ENCODE measurements around the gene ITPR2.

The ITPR2 gene

DNA sequence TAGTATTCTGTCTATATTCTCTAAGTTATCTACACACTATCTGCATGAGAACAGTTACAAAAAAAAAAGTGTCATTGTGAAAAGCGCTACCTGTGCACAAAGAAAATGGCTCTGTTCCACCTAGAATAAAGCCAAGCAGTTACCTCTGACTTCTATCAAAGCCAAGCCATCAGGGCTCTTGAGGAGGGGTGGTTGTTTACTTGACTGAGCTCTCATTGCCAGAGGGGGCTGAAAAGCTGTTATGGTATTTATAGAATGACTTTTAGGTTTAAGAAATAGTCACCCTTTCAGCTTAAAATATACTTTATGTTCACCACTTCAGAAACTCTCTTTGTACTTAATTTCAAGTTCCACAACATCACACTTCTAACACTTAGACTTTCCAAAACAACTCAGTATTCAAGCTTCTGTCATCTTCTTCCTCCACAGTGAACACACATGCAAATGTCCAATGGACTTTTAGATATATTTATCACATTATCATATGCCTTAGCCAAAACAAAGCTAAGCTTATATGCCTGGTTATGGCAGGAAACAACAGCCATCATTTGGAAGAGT lies 7.5 kb downstream of the ITPR2 start:
- no peak for DNase-seq (ENCODE audit: extremely low read depth in 1 of 2, low read depth in 1 of 2)

DNA sequence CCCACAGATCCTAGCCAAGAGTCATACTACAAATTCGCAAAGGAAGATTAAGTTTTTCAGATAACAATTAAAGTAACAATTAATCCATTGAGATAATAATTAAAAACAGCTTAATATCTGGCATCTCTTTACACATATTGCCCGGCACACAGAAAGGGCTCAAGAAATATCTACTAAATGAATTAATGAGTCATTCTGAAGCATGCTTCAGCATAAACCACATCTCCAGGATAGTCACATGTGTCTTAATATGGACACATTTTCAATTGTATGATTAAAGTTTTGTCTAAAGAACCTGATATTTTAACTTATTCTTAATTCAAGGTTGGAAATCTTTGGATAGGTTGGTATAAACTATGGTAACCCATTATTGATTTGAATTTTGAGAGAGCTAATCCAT lies 9.6 kb downstream of the ITPR2 start:
- DNase-seq (ENCODE audit: extremely low read depth in 1 of 2, low read depth in 1 of 2) = no peak

DNA sequence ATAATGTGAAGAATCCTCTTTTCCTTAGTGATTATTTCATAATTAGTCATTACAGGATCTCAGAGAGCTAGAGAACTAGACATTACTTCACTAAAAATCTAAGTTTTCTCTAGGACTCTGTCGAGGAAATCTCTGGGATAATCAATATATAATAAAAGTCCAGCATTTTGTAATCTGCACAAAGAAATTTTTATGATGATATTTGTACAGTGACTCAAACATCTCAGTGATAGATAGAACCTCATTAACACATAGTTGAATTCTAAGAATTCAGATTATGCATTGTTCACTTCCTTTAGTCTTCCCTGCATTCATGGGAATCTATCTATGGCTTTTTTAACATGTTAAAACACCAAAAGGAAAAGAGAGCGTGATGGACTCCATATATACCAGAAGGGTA lies 11.0 kb downstream of the ITPR2 start:
- DNase-seq (ENCODE audit: extremely low read depth in 1 of 2, low read depth in 1 of 2) = no peak

DNA sequence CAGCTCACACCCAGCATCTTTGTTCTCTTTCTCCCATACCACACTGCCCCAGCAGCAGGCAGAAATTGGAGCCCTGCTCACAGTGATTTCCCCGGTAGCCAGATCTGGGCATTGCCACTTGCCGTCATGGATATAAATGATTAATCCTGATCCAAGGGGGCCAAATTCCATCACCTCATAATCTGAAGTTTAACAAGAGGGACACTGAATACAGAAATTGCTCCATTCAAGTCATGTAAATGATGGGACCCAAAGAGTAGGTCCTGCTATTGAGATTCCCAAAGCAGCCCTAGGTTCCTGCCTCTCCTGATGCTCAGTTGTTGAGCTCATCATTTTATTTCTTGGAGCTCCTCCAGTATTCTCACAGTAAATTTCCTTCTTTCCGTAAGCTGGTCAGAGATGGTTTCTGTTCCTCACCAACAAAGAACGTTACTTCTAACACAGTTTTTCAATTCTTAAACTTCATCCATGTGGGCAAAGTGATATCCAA lies 11.7 kb downstream of the ITPR2 start:
- DNase-seq (ENCODE audit: extremely low read depth in 1 of 2, low read depth in 1 of 2) = no peak

DNA sequence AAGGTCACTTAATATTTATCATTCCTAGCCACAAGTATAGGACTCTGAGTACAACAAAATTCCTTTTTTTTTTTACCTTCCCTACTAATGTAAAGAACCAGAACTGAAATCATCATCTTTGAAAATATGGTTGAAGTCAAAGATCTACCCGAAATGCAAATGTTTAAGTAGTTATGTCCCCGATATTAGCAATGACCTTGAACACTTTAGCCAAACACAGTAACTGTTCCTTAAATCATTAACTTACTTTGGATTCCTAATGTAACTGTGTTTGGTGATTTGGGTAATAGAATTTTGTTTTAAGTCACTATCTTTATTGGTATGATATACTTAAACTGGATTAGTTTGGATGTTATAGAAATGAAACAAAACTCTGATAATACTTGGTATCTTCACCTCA lies 14.4 kb downstream of the ITPR2 start:
- no peak for DNase-seq (ENCODE audit: extremely low read depth in 1 of 2, low read depth in 1 of 2)

DNA sequence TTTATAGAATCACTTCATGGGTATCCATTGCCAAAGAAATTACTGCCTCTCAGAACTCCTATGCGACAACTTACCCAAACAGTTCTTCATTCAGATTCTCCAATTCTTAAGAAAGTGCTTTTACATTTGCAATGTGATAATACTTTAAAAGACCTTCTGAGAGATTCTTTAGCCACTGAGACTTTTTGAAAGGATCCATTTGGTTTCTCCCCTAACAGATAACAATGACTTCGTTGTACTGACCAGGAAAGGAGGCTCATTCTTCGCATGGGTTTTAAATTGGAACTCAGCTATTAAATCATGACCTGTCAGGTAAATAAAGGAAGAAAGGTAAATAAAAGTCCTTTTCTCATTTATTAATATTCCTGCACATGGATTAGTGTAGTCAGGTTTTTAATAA lies 14.8 kb downstream of the ITPR2 start:
- no peak for DNase-seq (ENCODE audit: extremely low read depth in 1 of 2, low read depth in 1 of 2)

DNA sequence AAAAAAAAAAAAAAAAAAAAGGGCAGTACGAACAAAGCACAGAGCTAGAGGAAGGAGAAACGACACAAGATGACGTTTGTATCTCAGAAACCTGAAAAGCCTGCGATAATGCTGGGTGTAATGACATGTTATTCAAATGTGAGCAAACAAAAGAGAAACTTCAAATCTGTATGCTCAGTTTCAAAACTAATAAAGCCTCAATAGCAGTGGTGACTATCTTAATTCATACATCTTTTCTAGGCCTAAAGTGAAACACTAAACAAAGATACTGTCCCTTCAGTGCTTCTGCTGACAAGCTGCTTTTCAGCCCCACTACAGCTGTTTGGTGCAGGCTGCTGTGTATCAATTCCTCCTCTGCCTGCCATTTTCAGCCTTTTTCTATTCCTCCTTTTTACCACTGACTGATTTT lies 15.8 kb downstream of the ITPR2 start:
- DNase-seq (ENCODE audit: extremely low read depth in 1 of 2, low read depth in 1 of 2) = no peak

DNA sequence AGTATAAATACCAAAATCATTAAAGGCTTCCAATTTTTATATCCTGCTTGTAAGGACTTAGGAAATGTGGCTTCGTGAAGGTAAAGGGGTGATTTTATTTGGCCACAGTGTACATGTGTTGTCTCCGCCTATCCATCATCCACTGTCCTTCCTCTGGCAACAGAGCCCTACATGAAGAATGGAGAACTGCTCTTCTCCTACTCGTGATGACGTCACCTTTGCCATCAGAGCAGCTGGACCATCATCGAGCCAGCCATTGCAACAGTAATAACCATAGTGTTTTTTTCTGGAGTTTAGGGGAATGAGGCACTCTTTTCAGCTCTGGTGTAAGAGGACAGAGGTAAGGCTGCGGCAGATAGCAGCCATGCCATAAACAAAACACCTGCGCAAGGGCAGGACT lies 19.2 kb downstream of the ITPR2 start:
- no peak for DNase-seq (ENCODE audit: extremely low read depth in 1 of 2, low read depth in 1 of 2)

DNA sequence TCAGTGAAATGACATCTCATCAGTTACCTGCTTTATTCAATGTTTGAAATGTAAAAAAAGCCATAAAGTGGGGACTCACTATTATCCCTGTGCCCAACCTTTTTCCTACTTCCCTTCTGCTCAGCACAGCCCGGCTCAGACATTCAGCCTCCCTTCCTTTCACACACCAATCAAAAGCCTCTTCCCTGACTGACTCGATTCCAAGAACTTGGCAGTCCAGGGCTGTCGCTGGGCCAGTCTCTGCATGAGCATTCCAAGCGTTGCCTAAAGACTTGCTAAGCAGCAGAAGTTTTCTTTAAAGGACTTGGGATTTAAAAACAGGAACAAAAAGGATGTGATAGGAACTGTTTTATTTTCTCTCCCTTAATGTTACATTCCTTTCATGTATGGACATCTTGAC lies 22.7 kb downstream of the ITPR2 start:
- no peak for DNase-seq (ENCODE audit: extremely low read depth in 1 of 2, low read depth in 1 of 2)

DNA sequence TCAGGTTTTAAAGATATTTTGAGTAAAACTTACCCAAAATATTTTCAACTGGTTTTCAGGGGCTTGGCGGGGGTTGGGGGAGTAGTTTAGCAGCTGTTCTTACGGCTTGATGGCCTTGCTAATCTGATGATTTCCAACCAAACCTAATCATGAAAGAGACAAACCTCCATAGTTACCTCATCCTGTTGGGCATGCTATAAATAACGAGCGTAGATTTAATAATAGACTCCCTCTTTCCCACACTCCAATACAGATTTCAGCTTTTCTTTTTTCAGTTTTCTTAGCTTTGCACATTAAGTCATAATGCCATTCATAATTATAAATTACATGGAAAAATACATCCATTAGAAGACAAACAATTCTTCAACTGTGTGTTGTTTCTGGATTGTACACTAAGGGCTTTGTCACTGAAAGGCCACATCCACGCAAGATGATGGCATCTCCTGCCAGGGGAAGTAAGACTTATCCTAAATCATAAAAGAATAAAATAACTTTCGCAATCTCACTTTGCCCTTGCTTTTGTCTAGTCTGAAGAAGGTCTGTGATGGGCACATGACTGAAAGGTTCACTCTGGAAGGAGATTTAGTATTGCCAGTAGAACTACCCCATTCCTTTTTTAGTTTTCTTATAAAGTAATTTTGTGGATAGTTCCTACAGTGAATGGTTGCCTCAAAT lies 23.2 kb downstream of the ITPR2 start:
- DNase-seq (ENCODE audit: extremely low read depth in 1 of 2, low read depth in 1 of 2) = no peak

DNA sequence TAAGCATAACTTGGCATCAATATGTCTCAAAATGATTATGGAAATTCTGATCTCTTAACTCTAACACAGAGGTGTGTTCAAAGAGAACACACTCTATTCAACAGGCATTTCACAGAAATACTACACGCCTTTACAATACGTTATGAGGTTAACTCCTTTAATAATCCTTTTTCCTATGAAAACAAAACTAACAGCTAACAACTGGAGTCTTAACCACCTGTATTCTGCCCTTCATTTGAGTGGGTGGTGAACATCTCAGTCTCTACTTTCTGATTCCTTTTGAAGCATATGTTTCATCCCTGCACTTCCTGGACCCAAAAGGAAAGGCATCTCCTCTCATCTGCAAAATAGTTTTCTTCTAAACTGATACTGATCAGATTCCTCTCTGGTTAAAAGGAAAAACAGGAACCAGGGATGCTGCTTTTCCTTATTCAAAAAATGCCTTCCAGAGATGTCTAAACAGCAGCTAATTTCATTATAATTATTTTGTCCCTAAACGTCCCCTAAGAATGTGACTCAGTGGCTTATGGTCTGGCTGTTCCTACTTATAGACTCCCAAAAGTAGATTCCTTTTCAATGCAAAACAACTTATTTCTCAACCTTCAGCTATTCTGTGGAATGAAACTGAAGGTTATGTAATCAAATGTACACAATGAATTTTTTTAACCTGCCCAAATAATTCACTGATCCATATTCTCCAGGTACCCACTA lies 24.1 kb downstream of the ITPR2 start:
- DNase-seq (ENCODE audit: extremely low read depth in 1 of 2, low read depth in 1 of 2) = no peak

DNA sequence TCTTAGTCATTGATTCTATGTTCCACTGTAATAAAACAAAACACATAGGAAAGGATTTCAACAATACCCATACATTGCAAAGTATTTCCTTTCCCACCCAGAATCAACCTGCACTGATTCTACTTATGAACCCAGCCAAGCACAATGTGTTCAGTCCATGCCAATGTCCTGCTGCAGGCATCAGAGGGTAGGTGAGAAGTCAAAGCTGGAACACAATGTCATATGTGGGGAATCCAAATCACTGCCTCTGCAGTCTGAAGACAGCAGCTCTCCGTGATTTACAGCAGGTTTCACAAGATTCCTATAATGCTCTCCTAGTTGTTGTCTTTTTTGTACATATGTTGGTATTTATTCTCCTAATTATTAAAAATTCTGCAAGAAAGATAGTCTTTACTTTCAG lies 25.7 kb downstream of the ITPR2 start:
- DNase-seq (ENCODE audit: extremely low read depth in 1 of 2, low read depth in 1 of 2) = no peak

DNA sequence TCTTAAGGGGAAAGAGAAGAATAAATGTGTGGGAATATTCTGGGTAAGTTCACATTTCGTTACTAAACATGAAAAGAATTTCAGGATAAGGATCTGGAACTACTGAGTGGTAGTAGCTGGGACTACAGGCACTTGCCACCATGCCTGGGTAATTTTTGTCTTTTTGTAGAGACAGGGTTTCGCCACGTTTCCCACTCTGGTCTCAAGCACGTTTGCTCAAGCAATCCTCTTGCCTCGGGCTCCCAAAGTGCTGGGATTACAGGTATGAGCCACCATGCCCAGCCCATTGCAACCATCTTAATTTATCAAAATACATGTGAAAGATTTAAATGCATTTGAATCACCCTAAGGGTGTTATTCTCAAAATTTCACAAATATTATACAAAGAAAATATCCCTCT lies 26.4 kb downstream of the ITPR2 start:
- no peak for DNase-seq (ENCODE audit: extremely low read depth in 1 of 2, low read depth in 1 of 2)

DNA sequence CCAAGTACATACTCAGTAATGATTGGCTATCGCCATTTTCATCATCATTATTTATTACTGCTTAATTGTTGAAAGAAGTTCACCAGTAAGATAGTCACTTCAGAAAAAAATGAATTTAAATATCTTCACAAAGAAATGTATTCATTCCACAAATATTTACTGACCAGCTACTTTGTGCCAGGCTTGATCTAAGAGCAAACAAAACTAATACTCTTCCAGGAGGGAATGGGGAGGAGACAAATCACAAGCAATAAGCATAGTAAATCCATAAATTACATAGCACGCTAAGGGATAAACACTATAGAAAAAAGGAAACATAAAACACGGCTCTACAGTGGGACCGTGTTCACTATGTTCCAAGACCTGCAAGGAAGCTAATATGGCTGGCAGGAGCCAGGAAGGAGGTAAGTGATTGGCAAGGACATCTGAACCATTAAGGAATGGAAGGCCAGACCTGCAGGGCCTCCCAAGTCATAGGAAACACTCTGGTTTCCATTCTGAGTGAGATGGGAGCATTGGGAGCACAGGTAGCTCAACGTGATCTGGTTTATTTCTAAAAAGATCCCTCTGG lies 27.5 kb downstream of the ITPR2 start:
- no peak for DNase-seq (ENCODE audit: extremely low read depth in 1 of 2, low read depth in 1 of 2)

DNA sequence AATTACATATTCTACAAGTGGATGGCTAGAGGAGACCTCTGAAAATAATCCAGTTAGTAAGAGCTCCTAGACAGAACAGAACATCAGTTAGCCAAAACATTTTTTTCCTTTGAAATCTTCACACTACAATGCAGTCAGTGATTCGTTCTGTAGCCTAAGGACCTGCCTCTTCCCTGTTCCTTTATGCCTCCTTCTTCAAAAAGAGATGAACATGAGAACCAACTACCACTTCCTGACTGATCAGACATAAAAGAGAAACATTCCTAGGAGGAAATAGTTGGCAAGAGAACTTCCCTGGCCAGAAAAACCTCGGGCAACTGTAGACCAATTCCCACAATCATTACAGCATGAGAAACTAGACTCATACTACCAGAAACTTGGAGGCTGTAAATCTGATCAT lies 29.4 kb downstream of the ITPR2 start:
- no peak for DNase-seq (ENCODE audit: extremely low read depth in 1 of 2, low read depth in 1 of 2)

DNA sequence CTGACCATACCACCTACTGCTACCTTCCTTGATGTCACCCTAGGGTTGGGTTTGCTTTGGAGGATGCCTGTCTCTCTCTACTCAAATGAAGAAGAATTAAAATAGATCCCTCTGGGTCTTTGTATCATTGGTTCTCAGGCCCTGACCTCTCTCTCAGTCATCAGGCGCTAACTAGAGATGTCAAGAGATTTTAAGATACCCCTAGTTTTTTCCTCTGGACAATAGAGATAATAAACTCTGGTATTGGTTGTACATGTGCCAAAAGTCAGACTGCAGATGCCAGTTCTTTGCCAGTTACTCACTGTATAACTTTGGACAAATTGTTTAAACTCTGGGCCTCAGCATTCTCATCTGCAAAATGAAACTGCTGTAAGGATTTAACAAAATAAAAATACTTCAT lies 31.5 kb downstream of the ITPR2 start:
- DNase-seq (ENCODE audit: extremely low read depth in 1 of 2, low read depth in 1 of 2) = no peak

DNA sequence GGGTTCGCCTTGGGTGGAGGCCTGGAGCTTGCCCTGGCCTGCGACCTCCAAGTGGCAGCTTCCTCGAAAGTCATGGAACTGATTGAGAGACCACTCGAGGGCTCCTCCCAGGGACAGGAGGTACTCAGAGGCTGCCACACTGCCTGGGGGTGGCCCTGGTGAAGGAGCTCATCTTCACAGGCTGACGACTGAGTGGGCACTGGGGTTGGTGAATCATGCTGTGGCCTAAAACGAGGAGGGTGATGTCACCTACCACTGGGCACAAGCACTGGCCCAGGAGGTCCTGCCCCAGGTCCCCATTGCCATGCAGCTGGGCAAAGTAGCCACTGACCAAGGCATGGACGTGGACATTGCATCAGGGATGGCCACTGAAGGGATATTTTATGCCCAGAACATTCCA lies 32.1 kb downstream of the ITPR2 start:
- DNase-seq (ENCODE audit: extremely low read depth in 1 of 2, low read depth in 1 of 2) = no peak

DNA sequence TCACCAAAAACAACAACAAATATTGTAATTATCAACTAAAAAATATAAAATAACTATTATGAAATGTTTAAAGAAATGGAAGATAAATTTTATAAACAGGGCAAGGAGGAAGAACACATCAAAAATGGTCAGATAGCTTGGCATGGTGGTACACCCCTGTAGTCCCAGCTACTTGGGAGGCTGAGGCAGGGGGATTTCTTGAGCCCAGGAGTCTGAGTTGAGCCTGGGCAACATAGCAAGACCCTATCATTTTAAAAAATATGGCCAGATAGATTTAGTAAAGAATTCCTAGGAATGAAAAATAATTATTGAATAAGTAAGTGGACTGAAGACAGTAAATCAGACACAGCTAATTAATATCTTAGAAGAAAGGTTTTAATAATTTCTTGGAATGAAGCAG lies 32.6 kb downstream of the ITPR2 start:
- no peak for DNase-seq (ENCODE audit: extremely low read depth in 1 of 2, low read depth in 1 of 2)

DNA sequence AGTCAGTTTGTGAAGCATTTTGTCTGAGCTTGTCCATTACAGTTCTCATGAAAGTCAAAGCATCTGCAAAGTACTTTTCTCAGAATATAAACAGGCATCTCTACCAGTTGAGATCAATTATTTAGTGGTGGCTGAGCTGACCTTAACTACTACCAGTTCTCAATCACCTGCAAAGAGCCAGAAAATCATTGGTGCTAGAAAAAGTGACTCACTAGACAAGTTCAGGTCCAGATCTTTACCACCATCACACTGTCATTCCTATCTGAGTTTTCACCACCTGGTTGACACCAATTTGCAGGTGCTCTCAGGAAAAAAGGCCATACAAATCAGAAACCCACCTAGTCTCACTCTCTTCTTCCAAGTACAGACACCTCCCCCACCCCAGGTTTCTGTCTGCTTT lies 33.3 kb downstream of the ITPR2 start:
- DNase-seq (ENCODE audit: extremely low read depth in 1 of 2, low read depth in 1 of 2) = no peak

DNA sequence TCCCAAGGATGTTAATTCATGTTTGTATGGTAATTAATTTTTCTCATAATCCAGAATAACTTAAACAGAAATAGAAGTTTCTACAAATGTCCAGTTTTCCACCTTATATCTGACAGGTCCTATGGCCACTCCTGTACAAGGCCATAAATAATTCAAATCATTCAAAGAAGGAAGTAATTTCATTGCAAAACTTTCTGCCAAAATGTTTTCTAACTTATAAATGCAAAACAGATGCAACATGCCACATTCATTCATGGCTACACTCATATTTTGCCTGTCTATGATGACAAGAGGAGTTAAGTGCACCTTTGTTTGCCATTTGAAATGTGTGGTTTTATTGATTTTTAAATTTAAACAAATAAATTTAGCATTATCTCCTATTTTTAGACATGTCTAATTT lies 34.4 kb downstream of the ITPR2 start:
- DNase-seq (ENCODE audit: extremely low read depth in 1 of 2, low read depth in 1 of 2) = no peak

DNA sequence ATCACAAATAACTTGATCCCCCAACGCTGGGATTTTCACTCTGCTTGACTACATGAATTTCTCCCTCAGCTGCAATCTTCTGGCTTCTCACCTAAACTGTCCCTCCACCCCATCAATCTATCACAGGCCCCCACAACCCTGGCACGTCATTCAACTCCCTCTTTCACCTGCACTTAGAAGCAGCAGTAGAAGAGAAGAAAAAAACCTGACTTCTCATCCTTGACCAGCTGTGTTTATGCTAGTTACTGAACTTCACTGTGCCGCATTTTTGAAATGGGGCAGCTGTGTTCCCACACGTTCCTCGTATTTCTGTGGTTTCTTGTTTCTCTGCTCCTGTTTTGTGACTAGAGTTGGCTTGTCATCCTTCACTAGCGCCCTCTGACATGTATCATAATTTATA lies 35.0 kb downstream of the ITPR2 start:
- DNase-seq (ENCODE audit: extremely low read depth in 1 of 2, low read depth in 1 of 2) = no peak

DNA sequence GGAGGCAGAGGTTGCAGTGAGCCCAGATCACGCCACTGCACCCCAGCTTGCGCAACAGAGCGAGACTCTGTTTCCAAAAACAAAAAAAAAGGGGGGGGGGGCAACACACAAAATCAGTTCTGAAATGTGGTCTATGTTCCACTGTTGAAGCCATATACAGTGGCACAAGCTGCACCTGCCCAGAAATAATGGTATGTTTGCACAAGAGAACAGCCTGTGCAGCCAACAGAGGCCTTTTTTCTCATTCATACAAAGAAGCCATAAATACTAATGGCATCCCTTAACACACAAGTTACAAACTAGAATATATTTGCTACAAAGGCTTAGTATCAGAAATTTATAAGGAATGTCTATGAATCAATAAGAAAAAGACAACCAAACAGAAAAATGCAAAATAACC lies 37.1 kb downstream of the ITPR2 start:
- DNase-seq (ENCODE audit: extremely low read depth in 1 of 2, low read depth in 1 of 2) = no peak

Measured in stimulated activated CD8-positive, alpha-beta memory T cell treated with anti-CD3 and anti-CD28 coated beads, Interleukin-7, amount 100 ng/mL, for 48 hours (primary cell).